ENCODE data around the gene BOLA1.

The BOLA1 gene

GRCh38 chr1:149933208-149933607 lies 33.8 kb downstream of the BOLA1 start:
- Histone ChIP-seq H3K18ac (ENCODE audit: low read length) (no peak overlapping the region), H3K4ac (ENCODE audit: low read depth, low read length) (no peak overlapping the region), H3K36me3 (ENCODE audit: control insufficient read depth in 1 of 2, insufficient read depth in 2 of 2, low read length in 2 of 2) (peaks cover 17 to 41% of the 10 kb centered on the region in 2 experiments), H3K27ac (ENCODE audit: low read depth, low read length) (no peak overlapping the region), H4K12ac (ENCODE audit: low read depth, low read length) (no peak overlapping the region), H2AK5ac (ENCODE audit: low read length) (no peak overlapping the region), H2BK12ac (ENCODE audit: low read length) (no peak overlapping the region), H3K79me1 (ENCODE audit: low read length) (peaks cover 23% of the 10 kb centered on the region), H3K23ac (ENCODE audit: low read length) (no peak overlapping the region), H3K4me3 (ENCODE audit: low read depth, low read length) (no peak overlapping the region), H3K4me1 (ENCODE audit: control insufficient read depth in 1 of 2, insufficient read depth in 2 of 2, low read length in 2 of 2) (peaks cover 11 to 19% of the 10 kb centered on the region in 2 experiments), H3K4me2 (ENCODE audit: low read length) (no peak overlapping the region), H3K79me2 (ENCODE audit: control insufficient read depth, insufficient read depth, low read length, poor library complexity) (peaks cover 5% of the 10 kb centered on the region), H2BK5ac (ENCODE audit: low read depth, low read length, poor library complexity) (no peak overlapping the region), H4K8ac (ENCODE audit: low read depth, low read length) (no peak overlapping the region), H2AFZ (ENCODE audit: insufficient read depth, low read length, poor library complexity) (no peak overlapping the region), H3K9ac (ENCODE audit: low read length) (no peak overlapping the region), H3K9me3 (ENCODE audit: insufficient read depth, low read depth, low read length) (no peaks in the 10 kb centered on the region), H3K27me3 (ENCODE audit: insufficient read depth, low read length) (no peaks in the 10 kb centered on the region), H4K91ac (ENCODE audit: low read depth, low read length) (no peak overlapping the region), H3K14ac (ENCODE audit: low read length) (no peak overlapping the region), H2BK120ac (ENCODE audit: insufficient read depth, low read length, poor library complexity) (no peak overlapping the region)
- no CpG with 5 or more reads among the region's 4 CpGs for WGBS (ENCODE audit: extremely low coverage, insufficient coverage, insufficient read length)
- no peak for DNase-seq

DNA sequence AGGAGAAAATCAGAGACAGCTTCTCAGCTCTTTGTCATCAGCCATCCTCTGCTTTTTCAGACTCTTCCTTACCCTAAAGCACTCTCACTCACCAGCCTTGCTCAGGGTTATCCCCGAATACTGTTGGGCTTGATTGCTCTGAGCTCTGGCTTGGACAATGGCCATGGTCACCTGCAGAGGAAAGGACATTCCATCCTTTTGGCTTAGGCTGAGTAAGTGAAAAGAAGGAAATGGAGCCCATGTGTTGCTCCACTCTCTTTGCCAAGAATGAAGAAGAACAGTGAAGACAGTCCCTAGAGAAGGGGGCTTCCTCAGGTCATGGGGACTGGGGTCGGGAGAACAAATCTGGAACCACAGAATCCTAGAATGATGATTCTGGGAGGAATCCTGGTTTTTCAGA lies 35.0 kb downstream of the BOLA1 start:
- Histone ChIP-seq H3K18ac (ENCODE audit: low read length) (no peak overlapping the region), H4K8ac (ENCODE audit: low read depth, low read length) (no peak overlapping the region), H3K27me3 (ENCODE audit: insufficient read depth, low read length) (no peaks in the 10 kb centered on the region), H3K79me2 (ENCODE audit: control insufficient read depth, insufficient read depth, low read length, poor library complexity) (peaks cover 5% of the 10 kb centered on the region), H3K4me1 (ENCODE audit: control insufficient read depth in 1 of 2, insufficient read depth in 2 of 2, low read length in 2 of 2) (peaks cover 11 to 22% of the 10 kb centered on the region in 2 experiments), H3K9ac (ENCODE audit: low read length) (no peak overlapping the region), H4K91ac (ENCODE audit: low read depth, low read length) (no peak overlapping the region), H3K4ac (ENCODE audit: low read depth, low read length) (no peak overlapping the region), H2AK5ac (ENCODE audit: low read length) (no peak overlapping the region), H2BK12ac (ENCODE audit: low read length) (no peak overlapping the region), H2AFZ (ENCODE audit: insufficient read depth, low read length, poor library complexity) (no peak overlapping the region), H3K4me3 (ENCODE audit: low read depth, low read length) (no peak overlapping the region), H3K27ac (ENCODE audit: low read depth, low read length) (no peak overlapping the region), H3K23ac (ENCODE audit: low read length) (no peak overlapping the region), H2BK120ac (ENCODE audit: insufficient read depth, low read length, poor library complexity) (no peak overlapping the region), H3K36me3 (ENCODE audit: control insufficient read depth in 1 of 2, insufficient read depth in 2 of 2, low read length in 2 of 2) (peaks cover 17 to 38% of the 10 kb centered on the region in 2 experiments), H2BK5ac (ENCODE audit: low read depth, low read length, poor library complexity) (no peak overlapping the region), H3K9me3 (ENCODE audit: insufficient read depth, low read depth, low read length) (no peaks in the 10 kb centered on the region), H3K4me2 (ENCODE audit: low read length) (no peak overlapping the region), H3K79me1 (ENCODE audit: low read length) (peaks cover 31% of the 10 kb centered on the region), H4K12ac (ENCODE audit: low read depth, low read length) (no peak overlapping the region), H3K14ac (ENCODE audit: low read length) (no peak overlapping the region)
- DNase-seq = no peak
- no CpG with 5 or more reads among the region's 2 CpGs for WGBS (ENCODE audit: extremely low coverage, insufficient coverage, insufficient read length)

GRCh38 chr1:149936170-149936991 lies 37.0 kb downstream of the BOLA1 start, which contains the start of gene MTMR11:
Gene MTMR11 (minus strand): TSS chr1:149936879. CDS start chr1:149936647, 232 bp downstream.
- Histone ChIP-seq H3K4ac (ENCODE audit: low read depth, low read length) (peak within 1 kb of the TSS; percentile 31), H3K27me3 (ENCODE audit: insufficient read depth, low read length) (no peaks in the 10 kb centered on the region), H2AFZ (ENCODE audit: insufficient read depth, low read length, poor library complexity) (peak within 1 kb of the TSS; percentile 27), H3K36me3 (ENCODE audit: control insufficient read depth in 1 of 2, insufficient read depth in 2 of 2, low read length in 2 of 2) (peaks cover 8 to 21% of the 10 kb centered on the region in 2 experiments), H3K14ac (ENCODE audit: low read length) (peak within 1 kb of the TSS; percentile 50), H3K27ac (ENCODE audit: low read depth, low read length) (peak within 1 kb of the TSS; percentile 98), H3K4me3 (ENCODE audit: low read depth, low read length) (peak within 1 kb of the TSS; percentile 80), H4K91ac (ENCODE audit: low read depth, low read length) (peak within 1 kb of the TSS; percentile 95), H2BK120ac (ENCODE audit: insufficient read depth, low read length, poor library complexity) (peak within 1 kb of the TSS; percentile 87), H4K12ac (ENCODE audit: low read depth, low read length) (peak within 1 kb of the TSS; percentile 55), H3K23ac (ENCODE audit: low read length) (no peak within 1 kb of the TSS), H3K4me2 (ENCODE audit: low read length) (peak within 1 kb of the TSS; percentile 77), H3K9ac (ENCODE audit: low read length) (peak within 1 kb of the TSS; percentile 84), H2BK5ac (ENCODE audit: low read depth, low read length, poor library complexity) (peak within 1 kb of the TSS; percentile 94), H2AK5ac (ENCODE audit: low read length) (peak within 1 kb of the TSS; percentile 83), H3K79me1 (ENCODE audit: low read length) (peaks cover 31% of the 10 kb centered on the region), H3K18ac (ENCODE audit: low read length) (peak within 1 kb of the TSS; percentile 27), H3K79me2 (ENCODE audit: control insufficient read depth, insufficient read depth, low read length, poor library complexity) (peaks cover 5% of the 10 kb centered on the region), H3K4me1 (ENCODE audit: control insufficient read depth in 1 of 2, insufficient read depth in 2 of 2, low read length in 2 of 2) (peaks cover 11 to 23% of the 10 kb centered on the region in 2 experiments), H4K8ac (ENCODE audit: low read depth, low read length) (peak within 1 kb of the TSS; percentile 81), H3K9me3 (ENCODE audit: insufficient read depth, low read depth, low read length) (no peaks in the 10 kb centered on the region), H2BK12ac (ENCODE audit: low read length) (peak within 1 kb of the TSS; percentile 78)
- no CpG with 5 or more reads among the region's 18 CpGs for WGBS (ENCODE audit: extremely low coverage, insufficient coverage, insufficient read length)
- DNase-seq = peak in 1 of 2 donors; percentile 50

DNA sequence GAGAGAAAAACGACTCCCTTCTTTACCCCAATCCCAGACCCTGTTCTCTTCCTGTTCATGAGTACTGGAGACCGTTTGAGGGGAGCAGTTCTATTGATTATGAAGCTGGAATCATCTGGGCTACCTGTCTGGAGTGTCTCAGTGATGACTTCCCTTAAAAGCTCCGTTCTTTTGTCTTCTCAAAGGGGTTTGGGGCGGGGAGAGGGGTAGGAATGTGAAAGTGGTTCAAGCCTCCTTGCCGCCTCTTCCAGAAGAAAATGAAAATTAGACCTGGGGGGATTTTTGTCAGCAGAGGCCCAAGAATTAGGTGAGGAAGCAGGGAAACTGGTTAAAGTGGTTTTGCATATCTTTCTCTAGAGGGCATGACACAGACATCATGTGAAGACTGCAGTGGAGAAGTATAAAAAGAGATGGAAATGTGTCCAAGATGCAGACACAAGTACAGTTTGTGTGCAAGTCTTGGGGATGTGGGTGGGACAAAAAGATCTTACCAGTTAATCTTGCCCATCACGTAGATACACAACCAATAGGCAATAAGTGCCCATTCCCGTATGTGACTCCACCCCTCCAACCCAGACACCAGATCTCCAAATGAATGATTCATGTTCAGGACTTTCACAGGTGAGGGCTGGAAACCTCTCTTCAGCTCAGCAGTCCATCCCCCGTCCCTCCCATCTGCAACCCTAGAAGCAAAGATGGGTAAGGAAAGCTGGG lies 37.8 kb downstream of the BOLA1 start:
- Histone ChIP-seq H4K8ac (ENCODE audit: low read depth, low read length) (peak overlapping the region; percentile 81), H3K4me2 (ENCODE audit: low read length) (peak overlapping the region; percentile 77), H2BK120ac (ENCODE audit: insufficient read depth, low read length, poor library complexity) (peak overlapping the region; percentile 87), H3K79me1 (ENCODE audit: low read length) (peaks cover 31% of the 10 kb centered on the region), H2AFZ (ENCODE audit: insufficient read depth, low read length, poor library complexity) (peak overlapping the region; percentile 27), H3K9ac (ENCODE audit: low read length) (peak overlapping the region; percentile 84), H3K14ac (ENCODE audit: low read length) (peak overlapping the region; percentile 5), H3K79me2 (ENCODE audit: control insufficient read depth, insufficient read depth, low read length, poor library complexity) (peaks cover 5% of the 10 kb centered on the region), H3K9me3 (ENCODE audit: insufficient read depth, low read depth, low read length) (no peaks in the 10 kb centered on the region), H3K4me1 (ENCODE audit: control insufficient read depth in 1 of 2, insufficient read depth in 2 of 2, low read length in 2 of 2) (peaks cover 11 to 23% of the 10 kb centered on the region in 2 experiments), H4K91ac (ENCODE audit: low read depth, low read length) (peak overlapping the region; percentile 95), H4K12ac (ENCODE audit: low read depth, low read length) (no peak overlapping the region), H2BK5ac (ENCODE audit: low read depth, low read length, poor library complexity) (peak overlapping the region; percentile 94), H2AK5ac (ENCODE audit: low read length) (no peak overlapping the region), H3K27ac (ENCODE audit: low read depth, low read length) (peak overlapping the region; percentile 98), H3K18ac (ENCODE audit: low read length) (no peak overlapping the region), H3K4ac (ENCODE audit: low read depth, low read length) (no peak overlapping the region), H3K36me3 (ENCODE audit: control insufficient read depth in 1 of 2, insufficient read depth in 2 of 2, low read length in 2 of 2) (peaks cover 6 to 15% of the 10 kb centered on the region in 2 experiments), H3K27me3 (ENCODE audit: insufficient read depth, low read length) (no peaks in the 10 kb centered on the region), H2BK12ac (ENCODE audit: low read length) (peak overlapping the region; percentile 54), H3K4me3 (ENCODE audit: low read depth, low read length) (no peak overlapping the region), H3K23ac (ENCODE audit: low read length) (no peak overlapping the region)
- whole genome bisulfite sequencing (ENCODE audit: extremely low coverage, insufficient coverage, insufficient read length) = no CpG with 5 or more reads among the region's 8 CpGs
- DNase-seq = peak; percentile 77 to 93

Measured in trophoblast cell (in vitro differentiated cells and primary cell).